Rectal smooth muscle tissue (tissue), 1 donor: ENCODE data around the gene MYRF.
A peak's percentile ranks its signal among the peaks of the same experiment; 100 is the strongest.

Experiments
- H3K27ac ChIP-seq: one replicate; pipeline ENCODE4 v1.7.0; 2013; ENCODE audit warnings: low read depth, low read length, inconsistent platforms
- H3K27me3 ChIP-seq: one replicate; pipeline ENCODE4 v1.7.0; 2013; ENCODE audit warnings: low read length; ENCODE audit not compliant: control insufficient read depth, insufficient read depth
- H3K36me3 ChIP-seq: one replicate; pipeline ENCODE4 v1.7.0; 2013; ENCODE audit warnings: low read length; ENCODE audit not compliant: control insufficient read depth, insufficient read depth
- H3K4me1 ChIP-seq: one replicate; pipeline ENCODE4 v1.7.0; 2013; ENCODE audit warnings: low read length; ENCODE audit not compliant: control insufficient read depth, insufficient read depth
- H3K4me3 ChIP-seq: one replicate; pipeline ENCODE4 v1.7.0; 2013; ENCODE audit warnings: low read length
- H3K9ac ChIP-seq: one replicate; pipeline ENCODE4 v1.7.0; 2013; ENCODE audit warnings: low read length

The MYRF gene

GRCh38 chr11:61792310-61793082 is 40.1 kb downstream of the MYRF start, which contains the start of the genes FEN1 and TMEM258:
Gene FEN1, plus strand, starts transcription at chr11:61792911. Its CDS starts 2,451 bp downstream, at chr11:61795362.
Gene TMEM258, minus strand, starts transcription at chr11:61792599. Its CDS starts 41 bp downstream, at chr11:61792558.
- H3K36me3 ChIP-seq: peaks cover 23% of the 10 kb centered on the region
- peaks cover 5% of the 10 kb centered on the region for H3K4me1 ChIP-seq
- H3K4me3 ChIP-seq: peak within 1 kb of the TSS; percentile 90
- H3K27ac ChIP-seq: peak within 1 kb of the TSS; percentile 96
- peak within 1 kb of the TSS; percentile 87 for H3K9ac ChIP-seq
- H3K27me3 ChIP-seq: no peaks in the 10 kb centered on the region

- peak overlapping the region; percentile 90 for H3K4me3 ChIP-seq
- peaks cover 15% of the 10 kb centered on the region for H3K36me3 ChIP-seq
- H3K9ac ChIP-seq: peak overlapping the region; percentile 34
Observed at GRCh38 chr11:61793083-61793828, 40.8 kb downstream of the MYRF start.

GRCh38 chr11:61793829-61794204 is 41.4 kb downstream of the MYRF start:
- Histone ChIP-seq H3K27ac (no peak overlapping the region), H3K4me3 (peak overlapping the region; percentile 90), H3K9ac (no peak overlapping the region), H3K4me1 (peaks cover 5% of the 10 kb centered on the region), H3K27me3 (no peaks in the 10 kb centered on the region), H3K36me3 (peaks cover 12% of the 10 kb centered on the region)

More at GRCh38 chr11:61793083-61793828, 40.8 kb downstream of the MYRF start:
- Histone ChIP-seq H3K27me3 (no peaks in the 10 kb centered on the region), H3K27ac (peak overlapping the region; percentile 96), H3K4me1 (peaks cover 5% of the 10 kb centered on the region)

GRCh38 chr11:61794579-61794978 is 42.1 kb downstream of the MYRF start:
- H3K27me3 ChIP-seq: no peaks in the 10 kb centered on the region
- peaks cover 8% of the 10 kb centered on the region for H3K36me3 ChIP-seq
- no peak overlapping the region for H3K27ac ChIP-seq
- H3K4me1 ChIP-seq: peaks cover 5% of the 10 kb centered on the region
- H3K9ac ChIP-seq: no peak overlapping the region
- H3K4me3 ChIP-seq: no peak overlapping the region

GRCh38 chr11:61795459-61795858 is 43.0 kb downstream of the MYRF start:
- Histone ChIP-seq H3K27ac (no peak overlapping the region), H3K9ac (no peak overlapping the region), H3K27me3 (no peaks in the 10 kb centered on the region), H3K4me3 (no peak overlapping the region), H3K4me1 (peaks cover 5% of the 10 kb centered on the region), H3K36me3 (no peaks in the 10 kb centered on the region)

GRCh38 chr11:61795876-61796526 is 43.6 kb downstream of the MYRF start:
- no peak overlapping the region for H3K4me3 ChIP-seq
- no peaks in the 10 kb centered on the region for H3K36me3 ChIP-seq
- H3K27me3 ChIP-seq: no peaks in the 10 kb centered on the region
- peaks cover 5% of the 10 kb centered on the region for H3K4me1 ChIP-seq
- no peak overlapping the region for H3K9ac ChIP-seq
- no peak overlapping the region for H3K27ac ChIP-seq

- Histone ChIP-seq H3K27ac (no peak overlapping the region), H3K9ac (no peak overlapping the region), H3K4me1 (peaks cover 5% of the 10 kb centered on the region), H3K27me3 (no peaks in the 10 kb centered on the region), H3K4me3 (no peak overlapping the region), H3K36me3 (no peaks in the 10 kb centered on the region)
Observed at GRCh38 chr11:61797263-61797944, 45.0 kb downstream of the MYRF start.

- H3K4me3 ChIP-seq: no peak overlapping the region
- H3K9ac ChIP-seq: no peak overlapping the region
- no peaks in the 10 kb centered on the region for H3K4me1 ChIP-seq
- no peaks in the 10 kb centered on the region for H3K27me3 ChIP-seq
- H3K36me3 ChIP-seq: no peaks in the 10 kb centered on the region
- no peak overlapping the region for H3K27ac ChIP-seq
Observed at GRCh38 chr11:61799665-61800284, 47.3 kb downstream of the MYRF start.

- H3K9ac ChIP-seq: no peak overlapping the region
- no peaks in the 10 kb centered on the region for H3K4me1 ChIP-seq
- no peaks in the 10 kb centered on the region for H3K36me3 ChIP-seq
- no peak overlapping the region for H3K4me3 ChIP-seq
- H3K27ac ChIP-seq: no peak overlapping the region
- no peaks in the 10 kb centered on the region for H3K27me3 ChIP-seq
Observed at GRCh38 chr11:61800331-61801281, 48.2 kb downstream of the MYRF start.

- no peak overlapping the region for H3K9ac ChIP-seq
- H3K4me3 ChIP-seq: no peak overlapping the region
- no peak overlapping the region for H3K27ac ChIP-seq
- no peaks in the 10 kb centered on the region for H3K36me3 ChIP-seq
- no peaks in the 10 kb centered on the region for H3K4me1 ChIP-seq
- H3K27me3 ChIP-seq: no peaks in the 10 kb centered on the region
Observed at GRCh38 chr11:61802605-61803004, 50.2 kb downstream of the MYRF start.
